ENCODE results near the gene ATP1A3.
A peak's percentile ranks its signal among the peaks of the same experiment; 100 is the strongest.

The ATP1A3 gene

DNA sequence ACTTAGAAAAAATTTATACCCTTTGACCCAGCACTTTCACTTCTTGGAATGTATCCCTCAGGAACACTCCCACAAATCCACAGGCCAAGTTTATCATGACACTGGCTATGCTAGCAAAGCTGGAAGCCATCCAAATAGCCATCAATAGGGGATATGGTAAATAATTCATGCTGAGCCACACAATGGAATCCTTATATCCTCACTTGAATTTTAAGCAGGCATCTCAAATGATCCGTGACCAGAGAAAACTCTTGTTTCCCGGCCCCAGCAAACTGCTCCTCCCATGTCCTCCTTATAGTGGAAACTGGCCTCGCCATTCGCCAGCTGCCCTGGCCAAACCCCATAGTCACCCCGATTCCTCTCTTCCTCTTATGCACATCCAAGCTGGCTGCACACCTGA, 38.4 kb upstream of the ATP1A3 start:
- no peak overlapping the region for H2AK5ac ChIP-seq (ENCODE audit: low read length)
- H3K79me1 ChIP-seq (ENCODE audit: low read length), result no peaks in the 10 kb centered on the region
- H2AFZ ChIP-seq (ENCODE audit: insufficient read depth, low read length, poor library complexity), result no peak overlapping the region
- no peak for DNase-seq
- no peak overlapping the region for H3K4ac ChIP-seq (ENCODE audit: low read depth, low read length)
- H3K14ac ChIP-seq (ENCODE audit: low read length), result no peak overlapping the region
- no peaks in the 10 kb centered on the region for H3K9me3 ChIP-seq (ENCODE audit: insufficient read depth, low read depth, low read length)
- no peak overlapping the region for H3K4me3 ChIP-seq (ENCODE audit: low read depth, low read length)
- H3K79me2 ChIP-seq (ENCODE audit: control insufficient read depth, insufficient read depth, low read length, poor library complexity), result no peaks in the 10 kb centered on the region
- no peak overlapping the region for H3K27ac ChIP-seq (ENCODE audit: low read depth, low read length)
- H3K4me1 ChIP-seq (ENCODE audit: control insufficient read depth in 1 of 2, insufficient read depth in 2 of 2, low read length in 2 of 2), result no peaks in the 10 kb centered on the region
- H4K91ac ChIP-seq (ENCODE audit: low read depth, low read length), result no peak overlapping the region
- H3K23ac ChIP-seq (ENCODE audit: low read length), result no peak overlapping the region
- H3K4me2 ChIP-seq (ENCODE audit: low read length), result no peak overlapping the region
- H4K12ac ChIP-seq (ENCODE audit: low read depth, low read length), result no peak overlapping the region
- no peak overlapping the region for H3K18ac ChIP-seq (ENCODE audit: low read length)
- H3K27me3 ChIP-seq (ENCODE audit: insufficient read depth, low read length), result no peaks in the 10 kb centered on the region
- no peak overlapping the region for H2BK5ac ChIP-seq (ENCODE audit: low read depth, low read length, poor library complexity)
- H4K8ac ChIP-seq (ENCODE audit: low read depth, low read length), result no peak overlapping the region
- no peak overlapping the region for H2BK12ac ChIP-seq (ENCODE audit: low read length)
- no peak overlapping the region for H3K9ac ChIP-seq (ENCODE audit: low read length)
- no peaks in the 10 kb centered on the region for H3K36me3 ChIP-seq (ENCODE audit: control insufficient read depth in 1 of 2, insufficient read depth in 2 of 2, low read length in 2 of 2)
- H2BK120ac ChIP-seq (ENCODE audit: insufficient read depth, low read length, poor library complexity), result no peak overlapping the region
- no CpG with 5 or more reads among the region's 5 CpGs for WGBS (ENCODE audit: extremely low coverage, insufficient coverage, insufficient read length)

DNA sequence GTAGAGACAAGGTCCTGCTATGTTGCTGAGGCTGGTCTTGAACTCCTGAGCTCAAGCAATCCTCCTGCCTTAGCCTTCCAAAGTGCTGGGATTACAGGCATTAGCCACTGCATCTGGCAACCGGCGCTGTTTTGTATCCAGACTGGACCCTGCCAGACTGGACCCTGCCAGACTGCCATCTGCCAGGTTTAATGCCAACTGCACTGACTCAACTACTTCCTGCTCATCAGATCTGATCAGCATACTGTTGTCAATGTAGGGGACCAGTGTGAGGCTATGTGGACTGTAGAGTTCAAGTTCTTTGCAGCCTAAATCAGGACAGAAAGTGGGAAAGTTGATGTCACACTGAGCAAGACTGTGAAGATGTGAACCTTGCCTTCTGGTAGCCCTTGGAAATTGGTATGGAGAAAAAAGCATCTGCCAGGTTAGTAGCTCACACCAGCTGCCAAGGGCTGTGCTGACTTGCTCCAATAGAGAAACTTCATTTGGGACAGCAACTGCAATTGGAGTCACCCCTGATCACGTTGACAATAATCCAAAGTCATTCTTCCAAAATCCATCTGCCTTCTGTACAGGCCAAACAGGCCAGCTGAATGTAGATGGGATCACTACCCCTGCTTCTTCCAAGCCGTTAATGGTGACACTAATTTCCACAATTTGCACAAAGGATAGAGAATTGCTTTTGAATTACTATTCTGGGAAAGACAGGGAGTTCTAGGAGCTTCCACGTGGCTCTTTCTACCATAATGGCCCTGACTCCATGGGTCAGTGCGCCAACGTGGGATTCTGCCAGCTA, 36.8 kb upstream of the ATP1A3 start:
- H3K36me3 ChIP-seq (ENCODE audit: control insufficient read depth in 1 of 2, insufficient read depth in 2 of 2, low read length in 2 of 2), result no peaks in the 10 kb centered on the region

DNA sequence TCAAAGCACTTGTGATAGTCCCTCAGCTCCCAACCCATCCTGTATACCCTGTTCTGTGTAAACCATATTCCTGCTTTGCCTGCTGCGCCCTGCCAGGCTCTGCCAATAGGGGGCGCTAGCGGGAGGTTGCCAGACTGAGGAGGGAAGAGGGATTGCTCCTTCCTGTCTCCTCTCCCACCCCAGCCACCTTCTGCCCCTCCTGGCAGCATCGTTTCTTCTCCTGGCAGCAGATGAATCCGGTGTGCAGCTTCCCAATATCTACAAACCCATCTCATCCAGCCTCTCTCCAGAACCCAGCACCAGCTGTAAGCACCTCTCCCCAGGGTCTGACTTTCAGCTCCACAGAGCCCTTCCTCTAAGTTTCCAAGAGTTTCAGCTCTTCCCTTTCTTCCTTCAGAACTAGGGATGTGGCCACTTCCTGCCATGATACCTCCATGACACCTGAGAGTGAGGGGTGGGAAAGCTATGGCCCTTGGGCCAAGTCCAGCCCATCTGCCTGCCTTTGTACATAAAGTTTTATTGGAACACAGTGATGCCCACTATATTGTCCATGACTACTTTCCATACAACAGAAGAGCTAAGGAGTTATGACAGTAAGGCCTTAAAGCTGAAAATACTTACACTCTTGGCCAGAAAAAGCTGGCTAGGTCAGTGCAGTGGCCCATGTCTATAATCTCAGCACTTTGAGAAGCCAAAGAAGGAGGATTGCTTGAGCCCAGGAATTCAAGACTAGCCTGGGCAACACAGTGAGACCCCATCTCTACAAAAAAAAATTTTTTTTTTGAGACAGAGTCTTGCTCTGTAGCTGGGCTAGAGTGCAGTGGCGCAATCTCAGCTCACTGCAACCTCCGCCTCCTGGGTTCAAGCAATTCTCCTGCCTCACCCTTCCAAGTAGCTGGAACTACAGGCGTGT, 34.5 kb upstream of the ATP1A3 start:
- no CpG with 5 or more reads among the region's 8 CpGs for WGBS (ENCODE audit: extremely low coverage, insufficient coverage, insufficient read length)
- Histone ChIP-seq H2AK5ac (ENCODE audit: low read length) (no peak overlapping the region), H3K4ac (ENCODE audit: low read depth, low read length) (no peak overlapping the region), H3K14ac (ENCODE audit: low read length) (no peak overlapping the region), H3K79me1 (ENCODE audit: low read length) (no peaks in the 10 kb centered on the region), H3K27ac (ENCODE audit: low read depth, low read length) (no peak overlapping the region), H4K91ac (ENCODE audit: low read depth, low read length) (no peak overlapping the region), H2BK12ac (ENCODE audit: low read length) (no peak overlapping the region), H3K4me2 (ENCODE audit: low read length) (no peak overlapping the region), H2AFZ (ENCODE audit: insufficient read depth, low read length, poor library complexity) (no peak overlapping the region), H3K18ac (ENCODE audit: low read length) (no peak overlapping the region), H2BK5ac (ENCODE audit: low read depth, low read length, poor library complexity) (no peak overlapping the region), H3K9ac (ENCODE audit: low read length) (no peak overlapping the region), H3K23ac (ENCODE audit: low read length) (no peak overlapping the region), H3K79me2 (ENCODE audit: control insufficient read depth, insufficient read depth, low read length, poor library complexity) (no peaks in the 10 kb centered on the region), H3K36me3 (ENCODE audit: control insufficient read depth in 1 of 2, insufficient read depth in 2 of 2, low read length in 2 of 2) (no peaks in the 10 kb centered on the region), H3K4me1 (ENCODE audit: control insufficient read depth in 1 of 2, insufficient read depth in 2 of 2, low read length in 2 of 2) (peaks cover 8 to 9% of the 10 kb centered on the region in 2 experiments), H3K9me3 (ENCODE audit: insufficient read depth, low read depth, low read length) (peaks cover 2% of the 10 kb centered on the region), H3K4me3 (ENCODE audit: low read depth, low read length) (no peak overlapping the region), H4K12ac (ENCODE audit: low read depth, low read length) (no peak overlapping the region), H4K8ac (ENCODE audit: low read depth, low read length) (no peak overlapping the region), H2BK120ac (ENCODE audit: insufficient read depth, low read length, poor library complexity) (no peak overlapping the region), H3K27me3 (ENCODE audit: insufficient read depth, low read length) (no peaks in the 10 kb centered on the region)
- DNase-seq, result no peak

More for the DNA sequence above, 36.8 kb upstream of the ATP1A3 start:
- H2BK12ac ChIP-seq (ENCODE audit: low read length), result no peak overlapping the region
- no peaks in the 10 kb centered on the region for H3K79me2 ChIP-seq (ENCODE audit: control insufficient read depth, insufficient read depth, low read length, poor library complexity)
- no peak overlapping the region for H4K8ac ChIP-seq (ENCODE audit: low read depth, low read length)
- H3K18ac ChIP-seq (ENCODE audit: low read length), result no peak overlapping the region
- no CpG with 5 or more reads among the region's 7 CpGs for WGBS (ENCODE audit: extremely low coverage, insufficient coverage, insufficient read length)
- no peaks in the 10 kb centered on the region for H3K27me3 ChIP-seq (ENCODE audit: insufficient read depth, low read length)
- no peak overlapping the region for H3K4ac ChIP-seq (ENCODE audit: low read depth, low read length)
- no peak overlapping the region for H2AK5ac ChIP-seq (ENCODE audit: low read length)
- no peaks in the 10 kb centered on the region for H3K9me3 ChIP-seq (ENCODE audit: insufficient read depth, low read depth, low read length)
- H3K9ac ChIP-seq (ENCODE audit: low read length), result no peak overlapping the region
- H3K4me2 ChIP-seq (ENCODE audit: low read length), result no peak overlapping the region
- no peaks in the 10 kb centered on the region for H3K4me1 ChIP-seq (ENCODE audit: control insufficient read depth in 1 of 2, insufficient read depth in 2 of 2, low read length in 2 of 2)
- no peak overlapping the region for H3K27ac ChIP-seq (ENCODE audit: low read depth, low read length)
- H2BK5ac ChIP-seq (ENCODE audit: low read depth, low read length, poor library complexity), result no peak overlapping the region
- no peak overlapping the region for H3K14ac ChIP-seq (ENCODE audit: low read length)
- H3K23ac ChIP-seq (ENCODE audit: low read length), result no peak overlapping the region
- DNase-seq, result no peak
- no peak overlapping the region for H2AFZ ChIP-seq (ENCODE audit: insufficient read depth, low read length, poor library complexity)
- no peak overlapping the region for H4K12ac ChIP-seq (ENCODE audit: low read depth, low read length)
- H3K4me3 ChIP-seq (ENCODE audit: low read depth, low read length), result no peak overlapping the region
- no peak overlapping the region for H2BK120ac ChIP-seq (ENCODE audit: insufficient read depth, low read length, poor library complexity)
- no peaks in the 10 kb centered on the region for H3K79me1 ChIP-seq (ENCODE audit: low read length)
- no peak overlapping the region for H4K91ac ChIP-seq (ENCODE audit: low read depth, low read length)

DNA sequence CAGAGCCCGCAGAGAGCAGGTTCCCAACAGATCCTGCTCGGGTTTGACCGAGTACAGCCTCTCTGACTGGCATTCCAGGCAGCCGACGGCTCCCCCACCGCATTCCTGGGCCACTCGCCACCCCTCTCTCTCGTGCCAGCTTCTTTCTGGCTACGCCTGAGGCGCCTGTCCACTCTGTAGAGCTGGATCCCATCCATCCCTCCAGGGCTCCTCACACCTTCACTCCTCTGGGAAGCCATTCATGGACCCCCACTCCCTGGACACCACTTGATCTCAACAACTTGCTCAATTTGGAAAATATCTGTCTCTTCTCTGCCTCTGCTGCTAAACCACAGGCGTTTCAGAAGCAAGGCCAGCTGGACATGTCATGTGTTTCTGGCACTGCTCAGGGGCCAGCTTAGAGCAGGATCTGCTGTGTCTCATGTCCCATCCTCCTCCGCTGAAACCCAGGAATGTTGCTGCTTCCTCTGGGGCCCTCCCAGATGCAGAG, 30.6 kb upstream of the ATP1A3 start:
- Histone ChIP-seq H2BK12ac (ENCODE audit: low read length) (no peak overlapping the region), H3K14ac (ENCODE audit: low read length) (no peak overlapping the region), H3K18ac (ENCODE audit: low read length) (no peak overlapping the region), H2BK5ac (ENCODE audit: low read depth, low read length, poor library complexity) (no peak overlapping the region), H3K79me2 (ENCODE audit: control insufficient read depth, insufficient read depth, low read length, poor library complexity) (no peaks in the 10 kb centered on the region), H3K9ac (ENCODE audit: low read length) (no peak overlapping the region), H3K27ac (ENCODE audit: low read depth, low read length) (no peak overlapping the region), H3K4me2 (ENCODE audit: low read length) (peak overlapping the region; percentile 7), H3K4me1 (ENCODE audit: control insufficient read depth in 1 of 2, insufficient read depth in 2 of 2, low read length in 2 of 2) (peaks cover 8 to 9% of the 10 kb centered on the region in 2 experiments), H4K12ac (ENCODE audit: low read depth, low read length) (no peak overlapping the region), H2AFZ (ENCODE audit: insufficient read depth, low read length, poor library complexity) (no peak overlapping the region), H3K4me3 (ENCODE audit: low read depth, low read length) (no peak overlapping the region), H3K4ac (ENCODE audit: low read depth, low read length) (no peak overlapping the region), H3K36me3 (ENCODE audit: control insufficient read depth in 1 of 2, insufficient read depth in 2 of 2, low read length in 2 of 2) (no peaks in the 10 kb centered on the region), H3K79me1 (ENCODE audit: low read length) (no peaks in the 10 kb centered on the region), H4K91ac (ENCODE audit: low read depth, low read length) (no peak overlapping the region), H4K8ac (ENCODE audit: low read depth, low read length) (no peak overlapping the region), H2AK5ac (ENCODE audit: low read length) (no peak overlapping the region), H3K27me3 (ENCODE audit: insufficient read depth, low read length) (no peaks in the 10 kb centered on the region), H3K9me3 (ENCODE audit: insufficient read depth, low read depth, low read length) (peaks cover 2% of the 10 kb centered on the region), H3K23ac (ENCODE audit: low read length) (no peak overlapping the region), H2BK120ac (ENCODE audit: insufficient read depth, low read length, poor library complexity) (no peak overlapping the region)
- WGBS (ENCODE audit: extremely low coverage, insufficient coverage, insufficient read length), result no CpG with 5 or more reads among the region's 12 CpGs
- DNase-seq, result no peak

All from trophoblast cell (in vitro differentiated cells and primary cell).